Stimulated activated CD8-positive, alpha-beta memory T cell treated with anti-CD3 and anti-CD28 coated beads, Interleukin-7, amount 100 ng/mL, for 24 hours (primary cell): ENCODE data around the gene POC1B.

Experiments
- DNase-seq: peaks from one replicate; pipeline ENCODE4 v3.0.0-alpha.2; 2020; ENCODE audit warnings: low read depth

POC1B gene

DNA sequence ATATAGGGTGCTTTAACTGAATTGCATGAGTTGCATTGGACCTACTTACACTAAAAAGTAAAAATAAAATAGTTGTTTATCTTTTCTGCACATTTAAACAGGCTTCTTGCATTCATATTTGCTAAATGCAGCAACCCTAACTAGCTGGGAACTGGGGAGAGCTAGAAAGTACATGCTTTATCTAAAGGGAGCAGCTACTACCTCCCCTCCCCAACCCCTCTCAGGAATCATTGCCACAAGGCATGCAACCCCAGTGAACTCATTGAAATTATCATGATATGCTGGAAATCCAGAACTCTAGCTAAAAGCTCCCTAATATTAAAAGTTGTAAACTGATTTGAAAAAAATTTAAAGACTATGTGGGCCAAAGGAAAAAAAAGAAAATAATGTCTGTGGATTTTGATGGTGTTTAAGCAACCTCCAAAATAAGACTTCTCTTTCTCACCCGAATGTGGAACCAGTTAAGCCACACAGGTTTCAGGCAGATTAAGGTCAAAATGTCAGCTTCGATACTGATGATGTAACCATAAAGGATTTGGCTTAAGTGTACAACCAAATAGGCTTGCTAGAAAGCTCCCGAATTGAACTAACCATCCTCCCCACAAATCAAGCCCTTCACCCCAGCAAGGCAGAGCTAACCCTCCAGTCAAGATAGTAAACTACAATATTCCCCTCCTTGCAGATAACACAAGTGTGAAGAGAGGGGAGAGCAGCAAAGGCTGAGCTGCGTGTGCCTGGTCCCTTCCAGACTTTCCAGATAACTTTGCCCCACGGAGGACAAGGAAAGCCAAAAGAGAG is 13.8 kb upstream of the POC1B start:
- no peak for DNase-seq

DNA sequence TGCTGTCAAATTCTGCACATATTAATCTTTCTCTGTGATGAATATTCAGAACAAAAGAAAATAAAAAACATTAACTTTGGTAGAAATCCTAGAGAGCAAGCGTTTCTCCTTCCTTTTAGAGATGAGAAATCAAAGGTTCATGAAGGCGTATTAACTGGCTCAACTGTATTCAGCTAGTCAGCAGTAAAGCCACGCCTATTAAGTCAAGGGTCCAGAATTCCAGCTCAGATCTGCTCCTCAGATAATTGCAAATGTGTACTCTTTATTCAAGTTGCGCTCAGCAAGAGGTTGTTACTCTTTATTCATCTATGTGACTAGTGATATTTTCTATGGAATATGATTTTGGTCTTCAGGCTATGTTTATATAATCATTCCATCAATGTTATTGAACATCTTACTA is 13.1 kb upstream of the POC1B start:
- DNase-seq = no peak

DNA sequence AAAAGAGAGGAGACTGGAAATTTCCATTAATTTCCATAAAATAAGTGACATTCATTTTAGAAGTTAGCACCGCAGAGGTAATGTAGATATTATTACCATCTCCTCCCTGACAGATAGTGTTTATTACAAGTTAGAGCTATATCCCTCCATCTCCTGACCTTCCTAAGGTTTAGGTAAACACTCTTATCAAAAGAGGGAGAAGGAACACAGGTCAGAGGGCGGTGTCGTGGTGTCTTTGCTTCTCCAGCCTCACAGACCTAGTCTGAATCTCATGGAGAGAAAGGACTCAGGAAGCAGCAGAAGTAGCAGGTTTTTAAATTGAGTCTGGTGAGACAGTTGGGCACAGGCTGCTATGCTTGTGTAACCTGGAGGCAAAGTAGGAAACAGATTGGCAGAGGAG is 11.5 kb upstream of the POC1B start:
- no peak for DNase-seq

DNA sequence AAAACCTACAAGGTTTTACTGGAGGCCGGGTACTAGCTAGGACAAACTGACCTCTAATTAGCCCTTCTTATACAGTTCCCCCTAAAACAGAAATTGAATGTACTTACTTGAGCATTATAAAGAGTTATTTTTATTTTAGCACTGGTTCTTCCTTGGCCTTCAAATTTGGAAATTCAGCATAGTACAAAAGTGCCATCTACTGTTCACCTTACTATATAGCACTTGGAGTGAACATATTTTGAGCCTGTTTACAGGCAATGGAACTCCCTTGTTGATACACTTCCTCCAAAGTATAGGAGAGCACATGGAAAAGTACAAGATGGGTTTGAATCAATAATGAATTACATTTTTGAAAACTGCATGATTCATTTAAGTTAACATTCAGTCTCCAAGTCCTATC is 3.9 kb upstream of the POC1B start:
- DNase-seq = no peak

DNA sequence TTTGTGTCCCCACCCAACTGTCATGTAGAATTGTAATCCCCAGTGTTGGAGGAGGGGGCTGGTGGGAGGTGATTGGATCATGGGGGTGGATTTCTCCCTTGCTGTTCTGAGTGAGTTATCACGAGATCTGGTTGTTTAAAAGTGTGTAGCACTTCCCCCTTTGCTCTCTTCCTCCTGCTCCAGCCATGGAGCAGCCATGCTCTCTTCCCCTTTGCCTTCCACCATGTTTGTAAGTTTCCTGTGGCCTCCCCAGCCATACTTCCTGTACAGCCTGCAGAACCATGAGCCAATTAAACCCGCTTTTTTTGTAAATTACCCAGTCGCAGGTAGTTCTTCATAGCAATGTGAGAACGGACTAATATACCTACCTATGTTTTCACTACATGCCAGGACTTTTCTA is 2.6 kb upstream of the POC1B start:
- no peak for DNase-seq

DNA sequence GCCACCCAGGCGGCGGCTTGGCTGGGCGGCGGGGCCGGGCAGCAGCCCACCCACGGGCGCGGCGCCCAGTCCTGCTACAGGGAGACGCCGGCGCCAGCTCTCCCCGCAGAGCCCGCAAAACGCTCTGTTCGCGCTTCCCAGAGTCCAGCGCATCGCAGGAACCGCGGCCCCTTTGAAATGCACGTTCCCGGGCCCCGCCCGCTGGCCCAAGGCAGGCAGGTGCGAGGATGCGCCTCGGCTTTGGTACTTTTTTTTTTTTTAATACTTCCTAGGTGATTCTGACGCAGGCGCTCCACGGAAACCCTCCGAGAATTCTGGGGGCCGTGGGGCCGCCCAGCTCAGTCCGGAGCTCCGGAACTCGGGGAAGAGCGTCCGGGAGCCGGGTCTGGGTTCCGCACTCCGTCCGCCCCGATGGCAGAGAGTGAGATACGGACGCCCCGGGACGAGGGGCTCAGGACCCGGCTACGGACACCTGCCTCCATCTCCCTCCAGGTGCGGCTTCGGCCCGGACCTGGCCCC is 483 bp downstream of the POC1B start:
- DNase-seq = peak; percentile 3

DNA sequence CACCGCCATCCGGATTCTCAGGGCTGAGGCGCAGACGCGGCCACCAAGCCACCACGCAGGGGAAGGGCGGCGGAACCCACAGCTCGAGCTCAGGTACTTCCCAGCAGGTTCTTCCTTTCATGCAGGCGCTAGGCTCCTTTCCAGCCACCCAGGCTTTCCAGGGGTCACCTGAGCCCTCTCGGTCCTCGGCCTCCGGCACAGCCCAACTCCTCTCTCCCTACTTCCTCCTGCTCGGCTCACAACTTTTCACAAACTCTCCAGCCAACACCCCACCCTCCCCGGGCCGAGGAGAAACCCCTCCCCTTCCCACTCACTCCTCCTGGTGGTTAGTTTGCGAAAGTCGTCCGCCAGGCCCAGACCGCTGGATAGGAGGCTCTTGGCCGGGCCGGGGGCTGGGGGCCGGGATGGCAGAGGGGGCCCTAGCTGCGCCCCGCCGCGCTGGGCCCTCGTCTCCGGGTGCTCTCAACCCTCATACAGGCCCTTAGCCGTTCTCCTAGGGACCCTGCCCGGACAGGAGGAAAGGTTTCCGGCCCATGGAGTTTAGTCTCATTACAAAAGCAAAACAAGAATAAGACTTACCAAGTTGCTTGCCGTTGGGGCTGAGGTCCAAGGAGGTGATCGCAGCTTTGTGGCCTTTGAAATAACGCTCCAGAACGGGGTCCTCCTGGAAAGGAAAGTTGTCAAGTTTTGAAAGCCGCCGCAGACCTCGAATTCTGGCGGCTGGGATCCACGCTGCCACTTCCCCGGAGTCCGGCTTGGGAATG is 1.1 kb downstream of the POC1B start, which contains the start of gene GALNT4:
GALNT4 (minus strand) TSS at position 256 of the 764 bp plus-strand sequence; CDS start at position 9, 247 bp downstream.
- peak; percentile 37 for DNase-seq

DNA sequence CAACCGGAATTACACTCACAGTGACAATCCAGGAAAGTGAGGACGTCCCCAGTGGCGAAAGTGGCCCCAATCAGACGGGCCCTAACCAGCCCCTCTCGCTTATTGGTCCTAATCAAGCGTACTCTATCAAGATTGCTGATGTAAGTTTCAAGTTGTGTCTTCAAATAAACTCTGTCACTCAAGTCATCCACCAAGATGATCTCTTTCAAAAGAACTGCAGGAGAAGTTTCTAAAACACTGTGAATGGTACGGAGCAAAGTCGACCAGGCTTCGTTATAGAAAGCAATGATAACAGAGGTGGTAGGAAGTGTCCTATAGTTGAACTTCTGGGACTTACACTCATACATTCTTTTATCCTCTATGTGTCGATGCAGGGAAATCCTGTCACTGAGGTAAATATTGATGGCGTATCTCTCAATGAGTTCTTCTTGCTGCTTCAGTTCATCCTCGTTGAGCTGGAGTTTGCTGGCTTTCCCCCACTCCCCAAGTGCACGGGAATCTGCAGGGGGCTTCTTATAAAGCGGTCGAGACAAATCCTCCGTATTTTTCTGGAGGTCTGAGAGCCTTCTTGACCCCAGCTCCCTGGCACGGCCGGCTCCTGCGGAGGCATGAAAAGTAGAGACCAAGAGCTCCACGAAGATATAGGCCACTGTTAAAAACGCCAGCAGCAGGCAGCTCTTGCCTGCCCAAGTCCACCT is 1.9 kb downstream of the POC1B start:
- DNase-seq = no peak

DNA sequence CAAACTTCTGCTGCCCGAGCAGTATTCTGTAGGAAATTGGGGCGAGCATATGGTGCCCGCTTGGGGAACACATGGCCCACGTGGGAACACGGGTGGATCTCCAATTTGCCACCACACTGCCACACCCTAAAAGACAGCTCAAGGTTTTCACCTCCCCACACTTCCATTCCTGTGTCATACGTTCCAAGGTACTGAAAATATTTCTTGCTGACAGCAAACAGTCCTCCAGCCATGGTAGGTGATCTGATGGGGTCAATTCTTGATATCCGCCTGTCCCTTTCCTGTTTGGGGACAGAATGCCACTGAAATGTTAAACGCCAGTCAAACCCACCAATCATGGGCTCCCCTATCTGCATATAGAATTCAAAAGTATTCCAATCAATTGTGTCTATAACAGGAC is 2.5 kb downstream of the POC1B start:
- no peak for DNase-seq

DNA sequence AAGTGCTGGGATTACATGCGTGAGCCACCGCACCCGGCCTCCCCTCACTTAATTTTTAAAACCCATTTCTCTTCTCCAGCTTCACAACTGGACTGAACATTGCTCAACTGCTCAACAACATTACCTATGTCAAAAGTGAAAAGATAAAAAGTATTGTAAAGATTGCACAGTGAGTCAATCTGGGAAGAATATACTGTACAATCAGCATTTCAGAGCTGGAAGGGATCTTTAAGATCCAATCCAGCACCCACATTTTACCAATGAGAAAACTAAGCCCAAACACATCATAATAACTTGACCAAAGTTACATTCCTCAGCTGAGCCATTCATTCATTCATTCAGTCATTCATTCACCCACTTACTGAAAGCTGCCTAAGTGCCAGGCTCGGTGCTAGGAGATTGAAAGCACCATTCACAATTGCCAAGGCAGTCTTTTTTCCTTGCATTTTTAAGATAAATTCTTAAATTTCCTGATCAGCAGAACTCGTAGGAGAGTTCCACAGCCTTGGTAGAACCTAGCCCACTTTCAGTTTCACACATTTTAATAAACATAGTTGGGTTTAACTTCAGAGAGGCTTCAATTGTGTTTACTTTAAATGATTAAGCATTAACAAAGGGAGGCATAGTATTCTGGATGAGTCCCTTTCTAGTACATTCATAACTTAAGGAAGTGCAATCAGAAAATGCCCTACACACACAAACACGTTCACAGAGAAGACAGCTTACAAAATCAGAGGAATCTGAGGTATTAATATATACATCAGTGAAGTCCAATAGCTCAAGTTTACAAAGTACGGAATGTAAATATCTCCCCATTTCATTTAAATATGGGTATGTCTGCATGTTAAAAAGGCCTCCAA is 4.3 kb downstream of the POC1B start:
- no peak for DNase-seq

DNA sequence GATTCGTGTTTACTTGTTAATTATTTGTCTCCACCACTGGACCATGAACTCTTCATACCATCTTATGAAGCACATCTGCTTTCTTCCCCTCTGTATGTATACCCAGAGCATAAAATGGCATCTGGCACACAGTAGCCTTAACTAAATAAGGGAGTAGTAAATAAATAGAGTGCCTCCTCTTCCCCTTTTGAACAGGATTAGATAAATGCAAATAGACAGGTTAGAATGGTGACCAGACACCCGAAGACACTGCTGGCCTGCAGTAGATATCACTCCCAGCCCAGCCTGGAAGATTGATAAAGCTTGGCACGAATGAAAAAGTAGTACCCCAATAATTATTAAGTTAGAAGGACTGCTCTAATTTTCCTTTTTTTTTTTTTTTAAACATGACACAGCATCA is 8.1 kb downstream of the POC1B start:
- no peak for DNase-seq

DNA sequence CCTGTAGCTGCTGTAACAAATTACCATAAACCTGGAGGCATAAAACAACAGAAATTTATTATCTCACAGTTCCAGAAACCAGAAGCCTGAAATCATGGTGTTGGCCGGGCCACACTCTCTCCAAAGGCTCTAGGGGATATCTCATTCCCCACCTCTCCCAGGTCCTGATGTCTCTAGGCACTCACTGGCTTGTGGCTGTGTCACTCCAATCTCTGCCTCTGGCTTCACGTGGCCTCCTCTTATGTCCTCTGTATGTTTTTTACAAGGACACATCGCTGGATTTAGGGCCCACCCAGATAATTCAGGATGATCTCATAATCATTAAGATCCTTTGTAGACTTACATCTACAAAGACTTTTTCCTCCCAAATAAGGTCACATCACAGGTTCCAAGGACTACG is 9.2 kb downstream of the POC1B start:
- no peak for DNase-seq

DNA sequence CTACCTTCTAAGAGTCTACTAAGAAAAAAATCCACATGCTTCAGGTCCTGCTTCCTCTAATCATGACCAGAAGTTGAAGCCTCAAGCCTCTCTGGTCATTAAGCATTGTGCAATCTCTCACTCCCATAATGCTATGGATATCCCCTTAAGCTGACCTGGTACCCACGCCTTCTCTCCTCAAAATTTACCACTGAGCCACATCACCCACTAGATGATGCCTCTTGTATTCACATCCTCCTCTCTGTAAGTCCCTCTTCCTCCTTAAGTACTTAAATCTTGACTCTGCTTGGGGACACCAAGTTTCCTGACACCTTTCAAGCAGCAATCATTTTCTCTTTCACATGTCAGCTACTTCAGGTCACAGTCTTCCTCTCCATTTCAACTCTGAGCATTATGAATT is 11.1 kb downstream of the POC1B start:
- DNase-seq = no peak

DNA sequence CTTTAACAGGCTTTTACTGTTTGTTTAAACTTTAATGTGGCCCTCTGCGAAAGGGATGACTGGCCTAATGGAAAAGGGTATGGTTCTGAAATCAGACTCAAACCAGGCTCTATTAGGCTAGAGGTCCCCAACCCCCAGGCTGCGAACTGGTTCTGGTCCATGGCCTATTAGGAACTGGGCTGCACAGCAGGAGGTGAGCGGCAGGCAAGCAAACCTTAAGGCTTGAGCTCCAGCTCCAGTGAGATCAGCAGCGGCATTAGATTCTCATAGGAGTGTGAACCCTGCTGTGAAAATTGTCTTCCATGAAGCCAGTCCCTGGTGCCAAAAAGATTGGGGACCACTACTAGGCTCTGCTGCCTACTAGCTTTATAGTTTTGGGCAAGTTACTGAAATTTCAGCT is 12.3 kb downstream of the POC1B start:
- no peak for DNase-seq

DNA sequence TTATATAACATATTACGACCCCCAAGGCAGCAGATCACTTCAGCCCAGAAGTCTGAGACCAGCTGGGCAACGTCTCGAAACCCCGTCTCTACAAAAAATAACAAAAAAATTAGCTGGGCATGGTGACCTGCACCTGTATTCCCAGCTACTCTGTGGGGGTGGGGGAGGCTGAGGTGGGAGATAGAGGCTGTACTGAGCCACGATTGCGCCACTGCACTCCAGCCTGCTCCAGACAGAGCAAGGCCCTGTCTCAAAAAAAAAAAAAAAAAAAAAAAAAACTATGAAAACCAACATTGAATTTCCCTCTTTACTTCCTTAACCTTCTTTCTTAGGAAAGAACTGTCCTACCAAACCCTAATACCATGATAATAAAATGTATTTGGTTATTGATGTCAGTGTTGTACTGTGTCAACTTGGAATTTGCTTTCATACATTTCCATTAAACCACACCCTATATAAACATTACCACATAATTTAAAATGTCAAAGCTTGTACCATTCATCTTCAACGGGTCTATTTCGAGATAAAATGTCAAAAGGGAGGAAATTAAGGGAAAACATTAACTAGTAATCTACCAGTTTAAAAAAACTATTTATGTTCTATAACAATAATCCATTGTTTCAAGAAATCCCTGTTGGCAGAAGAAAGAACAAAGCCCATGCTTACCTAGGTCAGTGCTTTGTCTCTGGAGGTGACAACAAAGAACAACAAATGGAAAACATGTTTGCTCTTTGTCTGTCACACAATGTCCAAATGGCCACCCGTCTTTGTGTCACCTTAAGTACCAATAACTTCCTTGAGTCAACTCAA is 18.6 kb downstream of the POC1B start:
- no peak for DNase-seq

DNA sequence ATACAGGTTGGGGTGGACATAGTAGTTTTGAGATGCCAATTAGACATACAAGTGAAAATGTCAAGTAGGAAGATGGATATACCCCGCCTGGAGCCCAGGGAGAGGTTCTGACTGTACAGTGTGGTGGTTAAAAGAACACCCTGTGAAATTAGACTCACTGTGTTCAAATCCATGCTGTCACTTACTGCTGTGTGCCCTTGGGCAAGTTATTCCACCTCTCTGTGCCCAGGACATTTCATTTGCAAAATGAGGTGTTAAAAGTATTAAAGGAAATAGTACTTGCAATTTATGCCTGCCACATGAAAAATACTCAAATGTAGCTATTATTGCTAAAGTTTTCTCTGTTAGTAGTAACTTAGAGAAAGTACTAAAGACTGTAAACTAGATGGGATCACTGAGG is 19.8 kb downstream of the POC1B start:
- no peak for DNase-seq

DNA sequence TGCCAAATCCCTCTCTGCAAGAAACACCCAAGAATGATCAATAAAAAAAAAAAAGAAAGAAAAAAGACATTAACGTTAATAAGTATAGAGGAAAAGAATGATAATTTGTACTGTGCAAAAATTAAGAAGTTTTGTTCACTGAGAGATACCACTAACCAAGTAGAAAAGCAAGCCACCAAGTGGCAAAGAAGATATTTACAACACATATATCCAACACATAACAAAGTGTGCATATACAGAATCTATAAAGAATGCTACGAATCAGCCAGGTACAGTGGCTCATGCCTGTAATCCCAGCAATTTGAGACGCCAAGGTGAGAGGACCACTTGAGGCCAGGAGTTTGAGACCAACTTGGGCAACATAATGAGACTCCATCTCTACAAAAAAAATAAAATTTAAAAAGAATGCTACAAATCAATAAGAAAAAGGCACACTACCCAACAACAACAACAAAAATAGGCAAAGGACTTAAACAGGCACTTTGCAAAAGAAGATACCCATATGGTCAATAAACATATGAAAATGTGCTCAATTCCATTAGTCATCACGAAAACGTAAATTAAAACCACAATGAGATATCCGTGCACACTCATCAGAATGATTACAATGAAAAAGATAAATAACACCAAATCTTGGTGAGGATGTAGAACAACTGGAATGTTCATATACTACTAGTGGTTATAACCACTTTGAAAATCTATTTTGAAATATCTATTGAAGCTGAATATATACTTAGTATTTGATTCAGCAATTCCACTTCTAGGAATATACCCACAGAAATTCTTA is 21.1 kb downstream of the POC1B start:
- no peak for DNase-seq

DNA sequence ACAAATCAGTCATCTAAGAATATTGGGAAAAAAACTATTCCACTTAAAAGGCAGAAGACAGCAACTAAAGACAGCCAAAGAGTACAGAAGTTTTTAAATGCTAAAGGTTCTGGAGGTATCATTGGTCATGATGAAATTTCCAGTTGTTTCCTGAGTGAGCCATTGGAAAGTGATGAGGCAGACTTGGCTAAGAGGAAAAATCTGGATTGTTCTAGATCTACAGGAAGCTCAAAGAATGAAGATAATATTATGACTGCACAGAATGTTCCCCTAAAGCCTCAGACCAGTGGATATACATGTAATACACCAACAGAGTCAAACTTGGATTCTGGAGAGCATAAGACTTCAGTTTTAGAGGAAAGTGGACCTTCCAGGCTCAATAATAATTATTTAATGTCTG is 24.1 kb downstream of the POC1B start:
- no peak for DNase-seq

DNA sequence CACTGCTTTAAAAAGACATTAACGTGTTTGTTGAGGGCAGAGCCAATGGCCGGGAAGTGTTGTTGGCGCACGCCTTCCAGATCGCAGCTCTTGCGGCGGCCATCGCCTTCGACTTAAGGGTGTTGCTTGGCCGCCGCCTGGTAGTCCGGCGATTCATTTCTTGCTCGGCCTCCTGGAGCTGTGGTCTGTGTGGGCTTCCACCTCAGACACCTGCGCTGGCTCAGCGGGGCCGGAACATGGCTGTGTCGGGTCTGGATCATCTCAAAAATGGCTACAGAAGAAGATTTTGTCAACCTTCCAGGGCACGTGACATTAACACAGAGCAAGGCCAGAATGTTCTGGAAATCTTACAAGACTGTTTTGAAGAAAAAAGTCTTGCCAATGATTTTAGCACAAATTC is 26.0 kb downstream of the POC1B start:
- no peak for DNase-seq

DNA sequence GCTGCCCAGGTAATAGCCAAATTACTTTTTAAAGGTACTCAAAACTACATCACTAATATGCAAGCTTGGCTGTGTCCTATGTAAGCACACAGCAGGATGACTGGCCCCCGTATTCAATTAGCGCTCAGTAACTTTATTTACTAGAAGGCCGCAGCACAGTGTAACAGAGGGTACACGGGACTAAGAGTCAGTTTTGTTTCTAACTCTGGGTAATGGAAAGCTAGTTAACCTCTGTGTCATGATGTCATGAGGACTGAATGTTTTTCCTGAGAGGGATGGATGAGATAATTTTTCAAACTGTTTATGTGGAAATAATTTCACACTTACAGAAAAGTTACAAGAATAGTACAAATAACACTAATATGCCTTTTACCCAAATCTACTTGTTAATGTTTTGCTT is 28.4 kb downstream of the POC1B start:
- no peak for DNase-seq
